Measurements from ENCODE around the gene IDI1. TPM values are rescaled to one million over a fixed set of nuclear protein-coding genes. Genes with fewer than 3 reads are reported as not detected.
A peak's percentile ranks its signal among the peaks of the same experiment; 100 is the strongest.
"Not testable (repeated sequence)": the region's sequence is repeated elsewhere in the genome, so short reads cannot be mapped to it uniquely, and the experiment has no call there.

Gene IDI1
- total RNA-seq, 1 donor from 2014 or later, result 65.2 TPM

DNA sequence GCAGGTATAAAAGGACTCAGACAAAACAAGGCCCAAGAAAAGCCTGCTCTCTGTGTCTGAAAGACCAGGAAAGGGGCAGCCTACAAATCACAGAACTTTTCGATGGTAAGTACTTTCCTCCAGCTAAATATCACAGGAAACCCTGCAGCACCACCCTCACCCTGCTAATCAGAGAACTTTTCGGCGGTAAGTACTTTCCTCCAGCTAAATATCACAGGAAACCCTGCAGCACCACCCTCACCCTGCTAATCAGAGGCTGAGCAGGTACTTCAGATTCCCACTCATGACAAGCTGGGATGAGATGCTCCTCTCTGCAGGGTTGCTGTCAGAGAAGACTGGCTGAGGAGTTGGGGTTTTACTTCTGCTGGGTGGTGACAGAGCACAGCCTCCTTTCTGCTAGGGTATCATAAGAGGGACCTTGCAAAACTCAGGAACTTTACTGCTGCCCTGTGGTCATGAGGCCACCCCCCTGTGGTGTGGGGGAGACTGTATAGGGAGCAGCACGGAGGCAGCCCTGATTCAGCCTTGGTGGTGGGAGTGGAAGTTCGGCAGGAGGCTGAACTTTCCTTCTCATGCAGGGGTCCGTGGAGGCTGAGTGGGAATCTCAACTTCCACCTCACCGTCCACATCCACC lies 14.4 kb upstream of the IDI1 start:
- DNase-seq, result no peak

- no peak for DNase-seq
Measured at GRCh38 chr10:1061930-1062774, 13.2 kb upstream of the IDI1 start.

DNA sequence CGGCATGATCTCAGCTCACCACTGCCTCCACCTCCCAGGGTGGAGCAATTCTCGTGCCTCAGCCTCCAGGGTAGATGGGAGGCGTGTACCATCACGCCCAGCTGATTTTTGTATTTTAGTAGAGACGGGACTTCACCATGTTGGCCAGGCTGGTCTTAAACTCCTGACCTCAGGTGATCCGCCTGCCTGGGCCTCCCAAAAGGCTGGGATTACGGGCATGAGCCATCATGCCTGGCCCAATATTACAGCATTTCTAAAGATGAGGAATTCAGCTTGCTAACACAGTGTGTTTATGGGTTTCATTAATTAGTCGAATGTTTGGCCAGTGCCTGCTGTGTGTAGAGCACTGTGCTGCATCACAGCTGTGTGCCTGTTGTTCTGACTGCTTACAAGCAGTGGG lies 11.0 kb upstream of the IDI1 start:
- DNase-seq, result no peak

GRCh38 chr10:1058017-1058416 lies 9.1 kb upstream of the IDI1 start:
- DNase-seq, result no peak

DNA sequence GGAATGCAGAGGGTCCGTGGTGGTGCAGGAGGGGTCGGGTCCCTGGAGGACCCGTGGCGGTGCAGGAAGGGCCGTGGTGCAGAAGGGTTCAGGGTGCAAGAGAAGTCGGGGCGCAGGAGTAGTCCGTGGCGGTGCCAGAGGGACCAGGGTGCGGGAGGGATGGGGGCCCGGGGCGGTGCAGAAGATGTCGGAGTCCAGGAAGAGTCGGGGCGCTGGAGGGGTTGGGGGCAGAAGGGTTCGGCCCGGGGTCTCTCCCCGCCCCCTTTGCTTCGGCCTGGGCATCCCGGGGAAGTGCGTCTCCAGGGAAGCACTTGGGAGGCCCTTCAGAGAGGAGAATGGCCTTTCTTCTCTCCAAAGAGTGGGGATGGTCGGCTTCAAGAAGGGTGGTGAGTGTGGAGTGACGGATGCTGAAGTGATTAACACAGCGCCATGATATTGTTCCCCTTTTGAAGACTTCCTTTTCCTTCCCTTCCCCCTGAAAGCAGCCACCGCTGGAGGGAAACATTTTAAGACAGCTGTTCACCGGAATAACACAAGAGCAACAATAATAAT lies 8.3 kb upstream of the IDI1 start:
- DNase-seq, result peak; percentile 15

DNA sequence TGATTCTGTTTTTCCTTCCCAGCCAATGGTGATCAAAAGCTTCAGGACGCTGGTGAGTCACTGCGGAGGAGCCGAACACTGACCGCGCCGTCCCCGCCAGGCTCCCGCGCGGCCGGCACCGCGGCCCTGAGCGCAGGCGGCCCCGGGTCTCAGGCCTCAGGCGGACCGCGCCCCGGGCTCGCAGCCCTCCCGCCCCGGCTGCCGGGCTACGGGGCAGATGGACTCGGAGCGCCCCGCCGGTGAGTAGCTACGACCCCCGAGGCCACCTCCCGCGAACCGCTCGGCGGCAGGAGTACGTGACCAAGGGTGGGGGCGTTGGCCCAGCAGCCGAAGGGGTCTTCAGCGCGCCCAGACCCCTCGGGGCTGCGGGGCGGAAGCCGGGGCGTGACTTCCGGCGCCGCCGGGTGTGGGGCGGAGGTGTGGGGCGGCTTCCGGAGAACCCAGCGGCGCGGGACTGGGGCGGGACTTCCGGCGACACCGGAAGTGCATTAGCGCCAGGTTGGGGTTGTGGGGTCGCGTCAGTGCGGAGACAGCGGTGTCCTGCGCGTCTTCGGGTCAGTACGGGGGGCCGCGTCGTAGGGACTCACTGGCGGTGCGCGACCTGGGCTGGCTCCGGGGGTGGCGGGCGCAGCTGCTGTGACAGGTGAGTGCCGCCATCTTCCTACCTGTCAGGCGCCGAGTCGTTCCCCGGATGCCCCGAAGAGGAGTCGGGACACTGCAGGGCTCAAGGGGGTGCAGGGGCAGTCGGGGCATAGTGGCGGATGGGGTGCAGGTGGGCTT lies 7.6 kb upstream of the IDI1 start, which contains the start of gene WDR37:
Gene WDR37 (plus strand): TSS at position 60 of the 780 bp plus-strand sequence. CDS start 15,771 bp downstream, outside the sequence.
- DNase-seq, result peak; percentile 91

DNA sequence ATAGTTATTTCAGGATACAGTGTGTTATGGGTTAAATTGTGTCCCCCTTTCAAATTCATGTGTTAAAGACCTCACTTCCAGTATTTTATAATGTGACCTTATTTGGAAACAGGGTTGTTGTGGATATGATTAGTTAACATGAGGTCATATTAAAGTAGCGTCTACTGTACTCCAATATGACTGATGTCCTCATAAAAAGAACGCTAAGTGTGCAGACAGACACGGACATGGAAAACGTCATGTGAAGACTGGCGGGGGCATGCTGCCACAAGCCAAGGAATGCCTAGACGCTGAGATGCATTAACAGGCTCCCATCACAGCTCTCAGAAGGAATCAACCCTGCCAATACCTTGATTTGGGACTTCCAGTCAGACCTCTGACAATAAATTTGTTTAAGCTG lies 5.8 kb upstream of the IDI1 start:
- DNase-seq, result no peak

DNA sequence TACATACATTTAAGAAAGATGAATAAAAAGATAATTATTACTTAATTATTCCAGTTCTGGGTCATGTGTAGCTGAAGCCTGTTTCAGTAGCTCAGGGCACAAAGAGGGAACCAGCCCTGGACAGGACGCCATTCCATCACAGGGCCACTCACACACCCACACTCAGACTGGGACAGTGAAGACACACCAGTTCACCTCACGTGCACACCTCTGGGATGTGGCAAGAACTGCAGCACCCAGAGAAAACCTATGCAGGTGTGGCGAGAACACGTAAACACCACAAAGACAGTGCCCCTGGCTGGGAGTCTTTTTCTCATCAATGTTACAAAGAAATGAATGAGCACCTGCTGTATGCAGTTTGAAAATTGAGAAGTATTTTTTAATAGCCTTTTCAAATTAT lies 1.6 kb upstream of the IDI1 start:
- DNase-seq, result no peak

DNA sequence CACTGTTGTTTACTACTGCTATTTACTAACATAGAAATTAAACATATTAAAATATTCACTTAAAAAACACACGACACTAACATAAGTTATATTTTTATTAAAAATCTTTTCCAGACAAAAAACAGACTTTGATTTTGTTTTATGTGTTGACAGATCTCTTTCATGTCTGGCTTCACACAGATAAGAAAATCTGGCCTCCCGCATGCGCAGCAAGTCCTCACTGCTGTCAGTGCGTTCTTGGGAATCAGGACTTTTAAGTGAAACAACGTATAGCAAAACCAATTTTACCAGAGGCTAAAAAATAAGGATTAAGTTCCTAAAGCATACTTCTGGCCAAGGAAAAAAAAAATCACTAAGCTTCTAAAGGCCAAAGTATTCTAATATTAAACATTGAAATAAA lies 1.2 kb upstream of the IDI1 start:
- peak; percentile 21 for DNase-seq

DNA sequence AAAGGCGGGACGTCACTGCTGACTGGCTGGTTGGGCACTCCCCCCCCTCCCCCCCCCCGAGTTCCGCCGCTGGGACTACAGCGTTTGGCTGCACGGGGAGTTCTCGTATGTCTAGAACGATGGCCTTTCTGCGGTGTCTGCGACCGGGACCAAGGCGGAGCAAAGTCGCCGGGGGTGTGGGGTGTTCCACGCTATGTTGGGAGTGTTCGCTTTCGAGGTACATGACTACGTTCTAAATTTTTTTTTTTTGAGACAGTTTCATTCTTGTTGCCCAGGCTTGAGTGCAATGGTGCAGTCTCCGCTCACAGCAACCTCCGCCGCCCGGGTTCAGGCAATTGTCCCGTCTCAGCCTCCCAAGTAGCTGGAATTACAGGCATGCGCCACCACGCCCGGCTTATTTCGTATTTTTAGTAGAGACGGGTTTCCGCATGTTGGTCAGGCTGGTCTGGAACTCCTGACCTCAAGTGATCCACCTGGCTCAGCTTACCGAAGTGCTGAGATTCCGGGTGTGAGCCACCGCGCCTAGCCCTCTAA lies 573 bp upstream of the IDI1 start:
- DNase-seq, result no peak

DNA sequence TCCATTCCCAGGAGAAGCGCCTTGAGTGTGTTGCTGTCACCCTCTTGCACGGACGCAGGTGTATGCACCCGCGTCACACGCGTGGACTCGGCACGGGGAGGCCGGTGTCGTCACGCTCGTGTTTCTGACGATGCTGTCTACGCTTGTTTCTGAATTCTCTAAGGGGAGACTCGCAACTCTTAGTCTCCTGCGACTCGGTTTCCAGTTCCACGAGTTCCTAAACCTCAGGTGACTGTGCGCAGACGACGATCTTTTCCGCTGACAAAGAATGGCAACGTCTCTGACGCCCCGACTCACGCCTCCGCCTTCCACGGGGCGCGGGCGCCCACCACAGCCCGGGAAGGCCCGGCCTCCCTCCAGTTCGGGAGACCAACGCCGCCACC lies 579 bp downstream of the IDI1 start:
- DNase-seq, result no peak

GRCh38 chr10:1047937-1048336 lies 982 bp downstream of the IDI1 start:
- DNase-seq, result peak; percentile 34

GRCh38 chr10:1045415-1045814 lies 3.5 kb downstream of the IDI1 start:
- no peak for DNase-seq

GRCh38 chr10:1044964-1045363 lies 4.0 kb downstream of the IDI1 start:
- DNase-seq, result no peak

DNA sequence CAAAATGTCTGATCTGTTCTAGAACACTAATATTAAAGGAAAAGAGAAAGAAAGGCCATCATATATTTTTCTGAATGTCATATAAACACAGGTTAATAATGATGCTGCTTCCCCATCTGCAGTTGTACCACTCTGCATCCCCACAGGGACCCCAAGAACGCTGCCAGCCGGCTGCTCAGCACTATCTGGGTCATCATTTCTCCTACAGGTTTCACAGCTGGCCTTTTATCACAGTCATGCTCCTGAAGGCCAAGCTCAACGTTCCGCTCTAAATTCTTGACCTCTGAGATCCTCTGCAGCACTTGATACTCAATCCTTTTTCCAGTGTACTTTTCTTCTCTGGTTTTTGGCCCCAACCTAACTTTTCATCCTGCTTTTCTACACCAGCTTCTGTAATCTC lies 4.8 kb downstream of the IDI1 start:
- no peak for DNase-seq

DNA sequence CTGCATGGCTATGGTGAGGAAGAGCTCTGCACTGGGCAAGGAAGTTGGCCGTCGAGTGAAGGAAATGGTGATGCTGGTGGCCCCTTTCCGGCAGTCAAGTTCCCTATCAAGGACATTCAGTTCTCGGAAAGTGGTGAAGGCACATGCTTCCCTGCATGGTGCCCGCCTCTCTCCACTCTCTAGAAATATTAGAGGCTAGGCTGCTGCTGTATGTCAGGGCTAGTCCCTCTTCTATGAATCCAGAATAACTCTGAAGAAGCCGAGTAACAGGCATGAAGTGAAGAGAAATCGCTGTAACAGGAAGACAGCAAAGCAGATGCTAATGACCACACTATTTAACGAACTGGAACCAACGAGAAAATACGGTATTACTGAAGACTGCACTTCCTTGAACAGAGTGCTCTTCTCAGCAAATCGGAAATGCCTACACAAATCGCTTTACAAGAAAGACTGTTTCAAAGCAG lies 5.4 kb downstream of the IDI1 start:
- DNase-seq, result no peak

DNA sequence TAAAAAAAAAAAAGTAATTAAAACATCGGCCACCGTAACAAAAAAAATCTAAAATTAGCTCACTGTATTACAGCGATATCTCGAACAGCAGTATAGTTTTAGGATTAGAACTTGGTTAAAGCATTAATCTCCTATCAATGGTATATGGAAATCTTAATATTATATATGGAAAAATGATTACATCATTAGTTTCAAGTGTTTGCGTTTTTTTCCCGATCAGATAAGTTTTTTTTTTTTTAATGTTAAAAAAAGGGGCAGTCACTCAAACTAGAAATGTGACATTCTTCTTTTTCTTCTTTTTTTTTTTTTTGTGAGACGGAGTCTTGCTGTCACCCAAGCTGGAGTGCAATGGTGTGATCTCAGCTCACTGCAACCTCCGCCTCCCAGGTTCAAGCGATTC lies 7.4 kb downstream of the IDI1 start:
- DNase-seq, result no peak

DNA sequence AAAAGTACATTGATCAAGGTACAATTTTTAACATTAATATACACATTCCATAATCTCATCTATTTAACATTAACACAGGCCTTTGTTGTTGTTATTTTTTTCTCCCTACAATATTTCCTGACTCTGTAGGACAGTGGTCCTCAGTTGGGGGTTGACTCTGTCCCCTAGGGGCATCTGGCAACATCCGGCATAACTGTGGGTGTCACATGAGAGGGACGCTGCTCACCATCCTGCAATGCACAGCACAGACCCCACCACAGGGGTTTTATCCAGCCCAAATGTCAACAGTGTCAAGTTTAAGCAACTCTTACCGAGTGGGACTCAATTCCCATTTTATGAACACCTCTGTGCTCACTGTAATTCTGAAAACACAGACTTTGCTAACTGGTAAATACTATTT lies 8.8 kb downstream of the IDI1 start:
- DNase-seq, result no peak

GRCh38 chr10:1038769-1039168 lies 10.2 kb downstream of the IDI1 start:
- not testable (repeated sequence) for DNase-seq

- DNase-seq, result no peak
Measured at GRCh38 chr10:1037098-1037497, 11.8 kb downstream of the IDI1 start.

GRCh38 chr10:1036341-1036791 lies 12.6 kb downstream of the IDI1 start:
- no peak for DNase-seq

GRCh38 chr10:1035201-1035600 lies 13.7 kb downstream of the IDI1 start:
- no peak for DNase-seq

Measured in tongue (tissue), 2 donors.